Stimulated activated CD8-positive, alpha-beta memory T cell treated with anti-CD3 and anti-CD28 coated beads, Interleukin-15, amount 100 ng/mL, for 24 hours (primary cell): ENCODE results near the gene FRMD4A.
"Not testable (repeated sequence)": the region's sequence is repeated elsewhere in the genome, so short reads cannot be mapped to it uniquely, and the experiment has no call there.

Experiments
- DNase-seq: peaks from one replicate; pipeline ENCODE4 v3.0.0-alpha.2; 2020; ENCODE audit warnings: low read depth

Gene FRMD4A

GRCh38 chr10:13877154-13877909 is 453.4 kb downstream of the FRMD4A start:
- no peak for DNase-seq

DNA sequence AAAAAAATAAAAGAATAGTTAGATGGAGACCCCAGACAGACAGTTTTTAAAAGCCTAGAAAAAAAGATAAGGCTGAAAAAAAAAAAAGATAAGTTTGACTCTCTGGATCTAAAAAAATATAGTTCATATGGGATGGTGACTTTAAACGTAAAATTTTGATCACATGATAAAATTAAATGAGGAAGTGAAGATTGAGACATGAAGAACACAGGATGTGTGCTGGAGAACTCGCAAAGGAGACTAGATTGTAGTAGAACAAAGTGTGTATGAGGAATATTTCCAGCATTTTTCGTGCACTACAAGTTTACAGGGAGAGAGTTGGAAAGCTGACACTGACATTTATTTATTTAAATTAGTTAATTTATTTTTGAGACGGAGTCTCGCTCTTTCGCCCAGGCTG is 457.5 kb downstream of the FRMD4A start:
- no peak for DNase-seq

DNA sequence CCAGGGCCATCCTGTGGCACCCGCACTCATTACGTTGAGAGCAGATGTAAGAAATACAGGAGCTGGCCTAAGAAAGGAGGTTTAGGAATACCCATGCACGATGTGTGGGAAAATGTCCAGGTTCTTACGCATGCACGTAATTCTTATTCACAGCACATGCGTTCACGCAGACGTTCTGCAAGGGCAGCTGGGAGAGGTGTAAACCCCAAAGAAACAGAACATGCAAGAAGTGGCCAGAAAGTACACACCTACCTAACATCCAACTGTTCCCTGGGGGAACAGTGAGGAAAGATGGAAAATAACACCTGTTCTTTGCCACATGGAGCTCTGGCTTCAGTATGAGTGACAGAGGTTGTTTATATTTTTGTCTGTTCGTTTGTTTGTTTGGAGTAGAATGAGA is 458.3 kb downstream of the FRMD4A start:
- DNase-seq, result no peak

DNA sequence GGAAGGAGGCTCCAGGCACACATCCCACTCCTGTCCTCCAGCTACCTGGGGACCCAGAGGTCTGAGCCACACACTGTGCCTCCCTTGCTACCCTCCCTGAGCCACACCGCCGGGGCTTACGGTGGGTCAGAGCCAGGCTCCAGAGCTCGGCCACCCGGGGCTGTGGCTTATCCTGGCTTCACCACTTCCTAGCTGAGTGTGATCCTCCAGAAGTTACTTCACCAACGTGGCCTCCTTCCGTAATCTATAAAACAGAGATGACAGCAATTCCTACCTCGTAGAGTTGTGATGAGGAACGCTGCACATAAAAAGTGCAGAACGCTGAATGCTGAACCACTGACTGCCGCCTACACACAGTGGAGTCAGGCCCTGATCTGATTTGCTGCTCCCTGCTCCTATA is 458.9 kb downstream of the FRMD4A start:
- DNase-seq, result no peak

DNA sequence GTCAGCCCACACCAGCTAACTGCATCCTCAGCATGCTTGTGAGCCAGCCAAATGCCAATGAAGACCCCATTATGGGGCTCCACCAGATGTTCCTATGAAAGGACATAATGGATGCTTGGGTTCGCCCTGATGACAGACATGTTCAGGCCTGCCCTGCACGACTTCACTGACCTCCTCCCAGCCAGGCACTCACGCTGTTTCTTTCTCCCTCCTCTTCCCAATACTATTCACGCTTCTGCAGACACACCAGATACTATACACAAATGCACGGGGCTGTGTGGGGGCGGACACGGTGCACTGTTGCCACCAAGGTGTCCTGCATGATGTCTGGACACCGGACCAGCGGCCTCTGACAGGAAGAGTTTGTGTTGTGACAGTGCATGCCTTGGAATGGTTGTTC is 459.7 kb downstream of the FRMD4A start:
- DNase-seq, result no peak

GRCh38 chr10:13869295-13869664 is 461.4 kb downstream of the FRMD4A start:
- DNase-seq, result no peak

GRCh38 chr10:13868528-13869294 is 462.0 kb downstream of the FRMD4A start:
- DNase-seq, result no peak

GRCh38 chr10:13867822-13868221 is 462.9 kb downstream of the FRMD4A start:
- DNase-seq, result no peak

DNA sequence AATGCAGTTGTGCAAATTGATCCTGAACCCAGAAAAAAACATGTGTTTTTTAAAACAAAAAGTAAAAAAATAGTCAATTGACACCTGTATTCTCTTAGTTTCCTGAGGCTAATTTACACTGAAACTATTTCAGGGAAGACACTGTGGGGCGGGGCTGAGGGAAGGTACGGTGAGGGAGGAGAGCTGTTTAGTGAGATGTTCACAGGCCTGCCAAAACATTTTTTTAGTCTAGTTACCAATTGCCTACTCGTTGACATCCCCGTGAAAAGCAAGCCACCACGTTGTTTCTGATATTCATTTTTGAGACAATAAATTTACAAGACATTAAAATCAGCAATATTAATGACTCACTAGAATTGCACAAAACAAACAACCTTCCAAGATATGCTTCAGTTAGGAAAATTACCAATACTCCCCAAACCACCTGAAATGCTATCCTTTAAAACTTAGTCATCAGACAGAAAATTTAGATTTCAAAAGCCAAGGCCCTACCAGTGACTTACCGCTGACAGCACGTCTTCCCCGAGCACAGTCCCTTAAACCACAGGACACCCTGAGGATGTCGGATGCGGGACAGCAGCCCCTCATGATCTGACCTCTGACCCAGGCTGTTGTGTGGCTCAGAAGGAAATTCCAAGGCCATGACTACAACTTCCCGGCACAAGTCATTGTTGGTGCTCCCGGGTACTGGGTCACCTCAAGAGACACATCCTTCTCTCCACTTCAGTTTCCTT is 464.8 kb downstream of the FRMD4A start:
- no peak for DNase-seq

DNA sequence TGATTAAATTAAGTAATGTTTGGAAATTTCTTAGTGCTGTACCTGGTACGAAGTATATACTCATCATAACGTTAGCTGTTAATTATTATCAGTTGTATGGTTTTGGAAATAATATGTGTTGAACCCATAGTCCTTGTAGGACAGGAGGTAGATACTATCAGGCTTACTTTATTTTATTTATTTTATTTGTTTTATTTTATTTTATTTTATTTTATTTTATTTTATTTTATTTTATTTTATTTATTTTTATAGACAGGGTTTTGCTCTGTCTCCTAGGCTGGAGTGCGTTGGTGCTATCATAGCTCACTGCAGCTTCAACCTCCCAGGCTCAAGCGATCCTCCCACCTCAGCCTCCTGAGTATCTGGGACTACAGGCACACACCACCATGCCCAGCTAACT is 465.5 kb downstream of the FRMD4A start:
- DNase-seq, result not testable (repeated sequence)

- no peak for DNase-seq
Observed at GRCh38 chr10:13862546-13863233, 468.0 kb downstream of the FRMD4A start.

DNA sequence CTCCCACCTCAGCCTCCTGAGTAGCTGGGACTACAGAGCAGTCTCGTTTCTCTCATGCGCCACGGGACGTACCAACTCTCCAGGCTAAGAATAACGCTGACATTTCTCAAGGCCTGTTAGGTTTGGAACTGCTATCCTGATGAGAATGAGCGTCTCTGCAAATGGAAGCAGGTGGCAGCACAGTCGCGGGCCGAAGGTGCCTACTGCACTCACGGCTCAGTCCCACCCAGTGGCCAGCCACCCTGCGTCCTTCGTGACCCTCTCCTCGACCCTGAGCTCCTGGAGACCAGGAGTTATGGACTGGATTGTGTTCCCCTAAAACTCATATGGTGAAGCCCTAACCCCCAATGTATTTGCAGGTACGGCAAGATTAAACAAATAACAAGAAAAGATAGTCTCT is 469.8 kb downstream of the FRMD4A start:
- no peak for DNase-seq

DNA sequence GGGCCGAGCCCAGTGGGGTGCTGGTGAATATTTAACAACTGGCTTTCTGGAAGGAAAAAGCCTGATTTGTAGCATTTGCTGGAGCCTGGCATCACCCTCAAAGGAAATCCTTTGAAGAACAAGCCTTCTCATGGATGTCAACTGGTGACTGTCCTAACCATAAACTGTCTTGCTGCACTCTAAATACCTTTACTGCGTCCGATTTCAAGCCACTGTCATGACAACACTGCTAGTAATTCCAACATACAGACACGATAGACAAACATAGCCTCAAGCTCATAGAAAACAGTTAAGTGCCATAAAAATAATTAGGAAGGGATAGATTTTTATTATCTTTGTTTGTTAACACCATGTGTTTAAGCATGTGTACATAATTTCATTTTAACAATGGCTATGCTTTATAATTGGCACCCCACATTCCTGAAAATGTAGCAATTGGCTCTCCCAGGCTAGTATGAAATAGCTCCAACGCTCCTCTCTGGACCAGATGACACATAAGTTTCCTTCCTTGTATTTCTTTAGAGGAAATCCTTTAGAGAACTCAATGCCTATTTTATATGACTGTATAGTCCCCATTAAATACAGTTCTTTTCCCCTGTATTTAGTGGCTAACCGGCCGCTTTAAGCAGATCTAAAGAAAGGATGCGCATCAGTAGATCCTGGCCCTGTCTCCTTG is 470.6 kb downstream of the FRMD4A start:
- no peak for DNase-seq

DNA sequence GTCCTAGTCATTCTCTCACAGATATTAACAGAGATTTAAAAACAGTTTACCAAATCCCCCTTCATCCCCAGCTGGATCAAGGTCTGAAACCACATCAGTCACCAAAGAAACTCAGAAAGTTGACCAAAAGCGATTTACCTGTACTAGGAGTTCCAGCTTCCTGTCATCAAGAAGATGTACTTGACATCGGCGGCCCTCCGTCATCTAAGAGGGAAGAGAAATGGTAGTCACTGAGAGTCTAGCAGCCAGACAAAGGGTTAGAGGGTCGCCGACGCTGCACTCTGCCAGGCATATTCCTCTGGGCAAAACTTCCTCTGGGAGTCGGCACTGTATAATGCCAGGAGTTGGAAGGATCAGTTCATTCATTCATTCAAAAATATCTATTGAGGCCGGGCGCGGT is 472.0 kb downstream of the FRMD4A start:
- DNase-seq, result no peak

GRCh38 chr10:13857451-13857850 is 473.3 kb downstream of the FRMD4A start:
- no peak for DNase-seq

DNA sequence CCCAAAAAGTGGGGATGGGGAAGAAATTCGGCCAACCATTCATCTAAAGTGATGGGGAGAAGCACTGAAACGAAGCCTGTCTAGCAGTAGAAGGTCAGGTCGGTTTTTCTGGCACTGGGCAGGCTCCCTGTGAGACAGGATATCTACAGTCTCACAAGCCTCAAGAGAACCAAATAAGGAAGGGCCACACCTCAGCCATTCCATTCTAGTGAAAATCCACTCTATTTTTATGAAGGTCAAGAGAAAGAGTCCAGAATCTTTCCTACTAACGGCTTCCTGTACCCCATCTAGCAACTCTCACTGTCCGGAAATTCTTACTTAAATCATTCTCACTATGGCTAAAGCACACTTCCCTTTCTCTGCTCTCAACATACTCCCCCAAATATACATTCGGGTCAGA is 476.9 kb downstream of the FRMD4A start:
- DNase-seq, result no peak

DNA sequence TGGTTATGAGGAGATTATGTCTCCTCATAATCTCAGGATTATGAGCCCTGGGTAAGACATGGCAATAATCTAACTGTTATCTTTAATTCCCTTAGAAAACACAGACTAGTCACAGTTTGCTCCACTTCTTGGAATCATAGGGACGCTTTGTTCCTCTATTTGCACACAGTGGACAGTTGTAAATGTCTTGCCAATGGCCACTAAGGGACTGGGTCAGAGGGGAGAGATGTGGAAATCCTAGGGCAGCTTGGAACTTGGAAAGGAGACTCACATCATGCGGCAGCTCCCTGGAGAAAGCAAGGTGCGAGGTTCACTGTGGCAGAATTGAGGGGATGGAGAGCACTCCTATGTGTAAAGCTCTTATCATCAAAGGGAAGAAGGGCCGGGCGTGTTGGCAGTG is 477.9 kb downstream of the FRMD4A start:
- no peak for DNase-seq

DNA sequence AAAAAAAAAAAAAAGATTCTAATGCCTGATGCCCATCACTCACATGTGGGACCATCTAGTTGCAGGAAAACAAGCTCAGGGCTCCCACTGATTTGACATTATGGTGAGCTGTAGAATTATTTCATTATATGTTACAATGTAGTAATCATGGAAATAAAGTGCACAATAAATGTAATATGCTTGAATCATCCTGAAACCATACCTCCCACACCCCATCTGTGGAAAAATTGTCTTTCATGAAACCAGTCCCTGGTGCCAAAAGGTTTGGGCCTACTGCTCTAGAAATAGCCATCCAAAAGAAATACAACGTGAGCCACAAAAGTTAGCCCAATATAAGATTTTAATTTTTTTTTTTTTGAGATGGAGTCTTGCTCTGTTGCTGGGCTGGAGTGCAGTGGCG is 478.8 kb downstream of the FRMD4A start:
- DNase-seq, result no peak

DNA sequence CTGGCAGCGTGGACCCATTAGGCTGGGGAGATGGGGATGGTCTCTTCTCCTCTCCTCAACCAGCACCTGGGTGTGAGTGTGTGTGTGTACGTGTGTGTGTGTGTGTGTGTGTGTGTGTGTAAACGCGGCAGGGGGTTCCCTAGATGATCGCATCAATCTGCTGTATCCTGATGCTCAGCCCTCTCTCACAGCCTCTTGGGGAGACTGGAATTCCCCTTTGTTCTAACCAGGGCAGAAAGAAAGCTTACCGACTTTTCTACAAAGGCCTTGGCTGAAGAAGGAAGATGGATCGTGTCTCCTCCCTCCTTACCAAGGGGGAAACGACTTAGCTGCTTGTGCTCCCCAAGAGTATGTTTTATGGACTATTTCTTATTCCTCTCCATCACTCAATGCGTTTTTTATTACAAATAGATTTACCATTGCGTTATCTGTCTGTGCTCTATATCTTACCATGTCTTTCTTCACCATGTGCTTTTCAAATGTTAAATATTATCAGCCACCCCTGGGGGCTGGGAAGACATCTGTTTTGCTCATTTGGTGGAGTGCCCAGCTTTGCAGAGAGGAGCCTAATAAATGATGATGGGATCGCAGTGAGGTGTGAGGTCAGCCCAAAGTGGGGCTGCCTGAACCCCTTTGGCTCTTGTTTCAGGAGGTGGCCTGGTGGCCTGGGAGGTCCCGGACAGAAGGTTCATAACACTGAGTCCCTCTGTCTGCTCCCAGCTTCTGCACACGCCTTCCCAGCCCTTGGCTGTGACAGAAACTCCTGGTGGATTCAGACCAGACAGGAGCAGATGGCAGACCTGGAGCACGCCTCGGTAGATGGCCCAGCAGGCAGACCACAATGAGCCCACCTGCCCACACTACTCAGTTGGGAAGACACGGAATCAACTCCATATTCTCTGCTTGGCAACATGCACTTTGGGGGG is 481.9 kb downstream of the FRMD4A start:
- no peak for DNase-seq

- DNase-seq, result no peak
Observed at GRCh38 chr10:13847201-13847631, 483.5 kb downstream of the FRMD4A start.

GRCh38 chr10:13845897-13846296 is 484.8 kb downstream of the FRMD4A start:
- DNase-seq, result no peak
